LNCAP (cell line): ENCODE data around the gene TIPRL.

ENCODE experiments used
- CTCF ChIP-seq: fragments of 450-650 bp; IDR thresholded peaks from 2 replicates; pipeline ENCODE4 v1.5.1; 2017; ENCODE audit warnings: mild to moderate bottlenecking

Gene TIPRL

GRCh38 chr1:168161459-168161858 is 17.3 kb upstream of the TIPRL start:
- TF ChIP-seq CTCF = no peak

GRCh38 chr1:168163670-168164069 is 15.1 kb upstream of the TIPRL start:
- TF ChIP-seq CTCF = no peak

DNA sequence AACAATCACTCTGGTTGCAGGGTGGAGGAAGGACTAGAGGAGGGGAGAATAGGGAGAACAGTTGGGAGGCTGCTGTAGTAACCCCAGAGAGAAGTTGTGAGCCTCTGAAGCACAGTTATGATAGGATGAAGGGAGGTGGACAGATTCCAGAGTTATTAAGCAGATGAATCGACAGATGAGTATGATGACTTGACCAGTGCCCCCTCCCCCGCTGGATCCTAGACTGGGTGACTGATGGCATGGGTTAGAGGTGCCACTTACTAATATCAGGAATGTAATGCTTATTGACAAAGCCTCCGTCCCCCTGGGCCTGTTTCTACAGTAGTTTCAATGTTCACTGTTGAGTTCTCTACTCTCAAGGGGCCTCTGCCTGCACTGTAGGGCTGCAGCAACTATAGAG is 14.0 kb upstream of the TIPRL start:
- no peak for TF ChIP-seq CTCF

- TF ChIP-seq CTCF = no peak
Observed at GRCh38 chr1:168167806-168168205, 11.0 kb upstream of the TIPRL start.

DNA sequence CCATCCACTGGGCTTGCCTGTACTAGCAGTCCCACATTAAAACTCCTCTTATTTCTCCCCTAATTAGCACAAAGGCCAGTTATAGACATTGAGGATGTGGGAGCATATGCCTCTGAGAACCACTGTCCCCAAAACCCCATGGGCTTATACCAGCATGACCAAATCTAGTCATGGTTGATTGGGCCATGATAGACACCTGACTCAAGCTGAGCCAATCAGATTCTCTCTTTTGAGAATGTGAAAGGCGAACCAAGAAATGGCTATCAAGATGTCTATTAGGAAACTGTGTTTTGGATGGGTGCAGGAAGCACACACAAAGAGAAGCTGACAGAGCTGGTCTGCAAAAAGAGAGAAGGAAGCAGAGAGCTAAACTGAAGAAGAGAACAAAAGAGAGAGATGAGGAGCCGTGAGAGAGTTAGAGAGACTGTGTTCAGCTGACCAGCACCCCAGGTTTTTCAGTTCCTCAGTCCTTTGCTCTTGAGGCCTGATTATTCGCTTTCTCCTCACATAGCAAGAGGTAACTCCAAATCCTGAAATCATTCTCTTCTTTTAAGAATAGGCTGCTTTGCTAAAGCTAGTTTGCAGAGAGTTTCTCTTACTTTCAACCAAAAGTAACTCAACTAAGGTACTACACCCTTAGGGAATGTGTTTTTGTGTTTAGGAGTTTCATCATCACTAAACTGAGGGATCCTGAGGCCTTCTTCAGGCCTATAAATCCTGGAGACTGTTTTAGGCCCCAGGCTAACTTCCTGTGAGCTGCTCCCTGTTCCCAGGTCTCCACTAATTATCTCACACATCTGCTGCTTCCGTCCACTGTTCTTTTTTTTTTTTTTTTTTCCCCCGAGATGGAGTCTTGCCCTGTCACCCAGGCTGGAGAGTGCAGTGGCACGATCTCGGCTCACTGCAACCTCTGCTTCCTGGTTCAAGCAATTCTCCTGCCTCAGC is 7.9 kb upstream of the TIPRL start:
- no peak for TF ChIP-seq CTCF

- TF ChIP-seq CTCF = no peak
Observed at GRCh38 chr1:168172250-168172915, 6.4 kb upstream of the TIPRL start.

GRCh38 chr1:168178227-168178637 is 530 bp upstream of the TIPRL start:
- TF ChIP-seq CTCF = no peak
